Trophoblast cell (in vitro differentiated cells and primary cell): ENCODE measurements around the gene ACOX1. TPM values are rescaled to one million over a fixed set of nuclear protein-coding genes. Genes with fewer than 3 reads are reported as not detected.

ENCODE experiments used
- DNase-seq, 2 donors: peaks; one replicate each; pipeline ENCODE4 v3.0.0-alpha.2; 2016
- H2AFZ ChIP-seq: 2 replicates; pipeline ENCODE4 v1.6.1; 2013; ENCODE audit warnings: low read length, moderate library complexity, mild to moderate bottlenecking; ENCODE audit not compliant: insufficient read depth, poor library complexity
- H2AK5ac ChIP-seq: 2 replicates; pipeline ENCODE4 v1.6.1; 2013; ENCODE audit warnings: mild to moderate bottlenecking, low read length
- H2BK120ac ChIP-seq: 2 replicates; pipeline ENCODE4 v1.6.1; 2013; ENCODE audit warnings: low read length, mild to moderate bottlenecking, moderate library complexity; ENCODE audit not compliant: insufficient read depth, poor library complexity
- H2BK12ac ChIP-seq: 2 replicates; pipeline ENCODE4 v1.6.1; 2013; ENCODE audit warnings: mild to moderate bottlenecking, low read length, moderate library complexity
- H2BK5ac ChIP-seq: 2 replicates; pipeline ENCODE4 v1.6.1; 2013; ENCODE audit warnings: low read length, low read depth, moderate library complexity, mild to moderate bottlenecking; ENCODE audit not compliant: poor library complexity
- H3K14ac ChIP-seq: 2 replicates; pipeline ENCODE4 v1.6.1; 2013; ENCODE audit warnings: mild to moderate bottlenecking, low read length
- H3K18ac ChIP-seq: 2 replicates; pipeline ENCODE4 v1.6.1; 2013; ENCODE audit warnings: mild to moderate bottlenecking, low read length
- H3K23ac ChIP-seq: 2 replicates; pipeline ENCODE4 v1.6.1; 2013; ENCODE audit warnings: low read length
- H3K27ac ChIP-seq: 2 replicates; pipeline ENCODE4 v1.5.1; 2013; ENCODE audit warnings: low read depth, mild to moderate bottlenecking, inconsistent platforms, low read length, moderate library complexity
- H3K27me3 ChIP-seq: 2 replicates; pipeline ENCODE4 v1.6.1; 2013; ENCODE audit warnings: inconsistent platforms, mild to moderate bottlenecking, low read length, moderate library complexity; ENCODE audit not compliant: insufficient read depth
- H3K36me3 ChIP-seq, 2 experiments: 1 replicate in 1 of 2; 2 replicates in 1 of 2; pipeline ENCODE4 v1.6.1; 2013; ENCODE audit warnings: low read length in 2 of 2, mild to moderate bottlenecking in 2 of 2, moderate library complexity in 1 of 2; ENCODE audit not compliant: insufficient read depth in 2 of 2, control insufficient read depth in 1 of 2
- H3K4ac ChIP-seq: 2 replicates; pipeline ENCODE4 v1.6.1; 2013; ENCODE audit warnings: low read depth, mild to moderate bottlenecking, low read length, moderate library complexity
- H3K4me1 ChIP-seq, 2 experiments: 1 replicate in 1 of 2; 2 replicates in 1 of 2; pipeline ENCODE4 v1.6.1; 2013; ENCODE audit warnings: low read length in 2 of 2, mild to moderate bottlenecking in 2 of 2, moderate library complexity in 1 of 2; ENCODE audit not compliant: insufficient read depth in 2 of 2, control insufficient read depth in 1 of 2
- H3K4me2 ChIP-seq: 2 replicates; pipeline ENCODE4 v1.6.1; 2013; ENCODE audit warnings: inconsistent platforms, mild to moderate bottlenecking, low read length, moderate library complexity
- H3K4me3 ChIP-seq: 2 replicates; pipeline ENCODE4 v1.5.1; 2013; ENCODE audit warnings: mild to moderate bottlenecking, low read depth, low read length, inconsistent platforms
- H3K79me1 ChIP-seq: one replicate; pipeline ENCODE4 v1.6.1; 2013; ENCODE audit warnings: low read length
- H3K79me2 ChIP-seq: 2 replicates; pipeline ENCODE4 v1.6.1; 2013; ENCODE audit warnings: low read length, mild to moderate bottlenecking; ENCODE audit not compliant: control insufficient read depth, insufficient read depth, poor library complexity
- H3K9ac ChIP-seq: 2 replicates; pipeline ENCODE4 v1.6.1; 2013; ENCODE audit warnings: mild to moderate bottlenecking, low read length
- H3K9me3 ChIP-seq: 2 replicates; pipeline ENCODE4 v1.6.1; 2013; ENCODE audit warnings: low read depth, mild to moderate bottlenecking, control low read depth, inconsistent platforms, low read length; ENCODE audit not compliant: insufficient read depth
- H4K12ac ChIP-seq: 2 replicates; pipeline ENCODE4 v1.6.1; 2013; ENCODE audit warnings: low read depth, mild to moderate bottlenecking, low read length, moderate library complexity
- H4K8ac ChIP-seq: 2 replicates; pipeline ENCODE4 v1.6.1; 2013; ENCODE audit warnings: low read depth, mild to moderate bottlenecking, low read length, moderate library complexity
- H4K91ac ChIP-seq: one replicate; pipeline ENCODE4 v1.6.1; 2013; ENCODE audit warnings: low read depth, mild to moderate bottlenecking, low read length, moderate library complexity
- WGBS: extraction: QIAGEN DNeasy Blood & Tissue Kit; methylation state at CpG from one replicate; pipeline ENCODE4 v1.1.7; 2013; ENCODE audit warnings: missing lambda C conversion rate; ENCODE audit not compliant: insufficient read length, insufficient coverage; ENCODE audit errors: extremely low coverage; 5-methylcytosine and 5-hydroxymethylcytosine counted together
- polyA plus RNA-seq: library from polyadenylated mRNA; stranded (reverse); fragments of 200-250 nt; gene quantifications from 2 replicates; pipeline ENCODE4 v1.2.3, GENCODE V29; 2013

ACOX1 gene
- 31.9 and 34.4 TPM in 2 replicates for polyA plus RNA-seq

- peak within 1 kb of the TSS; percentile 90 for H3K4me3 ChIP-seq
- peak; percentile 95 to 97 for DNase-seq
Observed at GRCh38 chr17:75978938-75979704, at the start of gene ACOX1, which contains the start of gene TEN1. ACOX1 (minus strand) TSS chr17:75979166; CDS start chr17:75979073, 93 bp downstream. TEN1 (plus strand) TSS chr17:75979240; CDS start chr17:75986193, 6,953 bp downstream.

GRCh38 chr17:76027159-76027839 is 48.3 kb upstream of the ACOX1 start, which contains the start of gene EVPL:
EVPL (minus strand) TSS chr17:76027306; CDS start chr17:76027198, 108 bp downstream.
- no peaks in the 10 kb centered on the region for H3K27me3 ChIP-seq
- DNase-seq = peak in 1 of 2 donors; percentile 43
- H3K79me1 ChIP-seq = no peaks in the 10 kb centered on the region
- H3K9me3 ChIP-seq = peaks cover 3% of the 10 kb centered on the region
- no peak within 1 kb of the TSS for H2BK5ac ChIP-seq
- peak within 1 kb of the TSS; percentile 31 for H4K12ac ChIP-seq
- H4K91ac ChIP-seq = no peak within 1 kb of the TSS
- H2BK120ac ChIP-seq = no peak within 1 kb of the TSS
- no peak within 1 kb of the TSS for H3K14ac ChIP-seq
- H3K4me2 ChIP-seq = no peak within 1 kb of the TSS
- whole genome bisulfite sequencing = no CpG with 5 or more reads among the region's 24 CpGs
- H3K23ac ChIP-seq = no peak within 1 kb of the TSS
- no peak within 1 kb of the TSS for H2AK5ac ChIP-seq
- no peaks in the 10 kb centered on the region for H3K36me3 ChIP-seq
- peaks cover 0 to 5% of the 10 kb centered on the region in 2 experiments for H3K4me1 ChIP-seq
- H3K4ac ChIP-seq = no peak within 1 kb of the TSS
- no peaks in the 10 kb centered on the region for H3K79me2 ChIP-seq
- no peak within 1 kb of the TSS for H4K8ac ChIP-seq
- no peak within 1 kb of the TSS for H3K9ac ChIP-seq
- H3K18ac ChIP-seq = no peak within 1 kb of the TSS
- no peak within 1 kb of the TSS for H3K4me3 ChIP-seq
- H2AFZ ChIP-seq = no peak within 1 kb of the TSS
- no peak within 1 kb of the TSS for H2BK12ac ChIP-seq
- H3K27ac ChIP-seq = no peak within 1 kb of the TSS

More at GRCh38 chr17:75978938-75979704, at the start of gene ACOX1, which contains the start of gene TEN1:
- H3K27me3 ChIP-seq = no peaks in the 10 kb centered on the region
- peak within 1 kb of the TSS; percentile 97 for H3K18ac ChIP-seq
- H4K8ac ChIP-seq = peak within 1 kb of the TSS; percentile 99
- no CpG with 5 or more reads among the region's 72 CpGs for WGBS
- H3K79me2 ChIP-seq = peaks cover 23% of the 10 kb centered on the region
- H2BK12ac ChIP-seq = peak within 1 kb of the TSS; percentile 52
- peak within 1 kb of the TSS; percentile 98 for H4K91ac ChIP-seq
- no peak within 1 kb of the TSS for H3K23ac ChIP-seq
- peak within 1 kb of the TSS; percentile 82 for H3K4ac ChIP-seq
- H3K36me3 ChIP-seq = peaks cover 1 to 4% of the 10 kb centered on the region in 2 experiments
- H3K4me1 ChIP-seq = peaks cover 22 to 26% of the 10 kb centered on the region in 2 experiments
- H2BK120ac ChIP-seq = peak within 1 kb of the TSS; percentile 98
- peak within 1 kb of the TSS; percentile 100 for H3K27ac ChIP-seq
- peak within 1 kb of the TSS; percentile 99 for H2BK5ac ChIP-seq
- peaks cover 30% of the 10 kb centered on the region for H3K79me1 ChIP-seq
- peak within 1 kb of the TSS; percentile 87 for H2AFZ ChIP-seq
- peak within 1 kb of the TSS; percentile 94 for H2AK5ac ChIP-seq
- peak within 1 kb of the TSS; percentile 84 for H4K12ac ChIP-seq
- H3K9ac ChIP-seq = peak within 1 kb of the TSS; percentile 93
- peak within 1 kb of the TSS; percentile 99 for H3K14ac ChIP-seq
- H3K4me2 ChIP-seq = peak within 1 kb of the TSS; percentile 80
- H3K9me3 ChIP-seq = no peaks in the 10 kb centered on the region

- no peak overlapping the region for H3K18ac ChIP-seq
- no peak overlapping the region for H3K23ac ChIP-seq
- no peak overlapping the region for H2AK5ac ChIP-seq
- H3K36me3 ChIP-seq = no peaks in the 10 kb centered on the region
- no peak overlapping the region for H4K12ac ChIP-seq
- H3K79me2 ChIP-seq = no peaks in the 10 kb centered on the region
- no peak overlapping the region for H3K9ac ChIP-seq
- H3K4ac ChIP-seq = no peak overlapping the region
- no peak overlapping the region for H3K4me3 ChIP-seq
- H4K91ac ChIP-seq = no peak overlapping the region
- no peak overlapping the region for H3K4me2 ChIP-seq
- no peak overlapping the region for H2BK120ac ChIP-seq
- H2AFZ ChIP-seq = no peak overlapping the region
- no peak overlapping the region for H4K8ac ChIP-seq
- no peak for DNase-seq
- no peaks in the 10 kb centered on the region for H3K79me1 ChIP-seq
- no peaks in the 10 kb centered on the region for H3K27me3 ChIP-seq
- no peak overlapping the region for H3K14ac ChIP-seq
- no peak overlapping the region for H3K27ac ChIP-seq
- WGBS = no CpG with 5 or more reads among the region's 15 CpGs
- H3K4me1 ChIP-seq = peaks cover 0 to 5% of the 10 kb centered on the region in 2 experiments
- H2BK12ac ChIP-seq = no peak overlapping the region
- H3K9me3 ChIP-seq = peaks cover 3% of the 10 kb centered on the region
- no peak overlapping the region for H2BK5ac ChIP-seq
Observed at GRCh38 chr17:76026714-76027158, 47.8 kb upstream of the ACOX1 start.

- H3K79me1 ChIP-seq = no peaks in the 10 kb centered on the region
- no CpG with 5 or more reads among the region's 12 CpGs for WGBS
- no peaks in the 10 kb centered on the region for H3K79me2 ChIP-seq
- H3K4me2 ChIP-seq = no peak overlapping the region
- H2AK5ac ChIP-seq = no peak overlapping the region
- H4K8ac ChIP-seq = no peak overlapping the region
- H3K4me3 ChIP-seq = no peak overlapping the region
- no peak overlapping the region for H4K12ac ChIP-seq
- no peak overlapping the region for H2BK120ac ChIP-seq
- no peak overlapping the region for H4K91ac ChIP-seq
- no peaks in the 10 kb centered on the region for H3K36me3 ChIP-seq
- H3K9ac ChIP-seq = no peak overlapping the region
- no peak overlapping the region for H3K23ac ChIP-seq
- no peak overlapping the region for H2AFZ ChIP-seq
- no peak overlapping the region for H3K14ac ChIP-seq
- peaks cover 0 to 5% of the 10 kb centered on the region in 2 experiments for H3K4me1 ChIP-seq
- no peak overlapping the region for H2BK5ac ChIP-seq
- peaks cover 3% of the 10 kb centered on the region for H3K9me3 ChIP-seq
- H3K27ac ChIP-seq = no peak overlapping the region
- H3K4ac ChIP-seq = no peak overlapping the region
- no peak overlapping the region for H2BK12ac ChIP-seq
- H3K18ac ChIP-seq = no peak overlapping the region
- no peak for DNase-seq
- H3K27me3 ChIP-seq = no peaks in the 10 kb centered on the region
Observed at GRCh38 chr17:76025294-76025693, 46.3 kb upstream of the ACOX1 start.
